ENCODE results near the gene GALNT1.

DNA sequence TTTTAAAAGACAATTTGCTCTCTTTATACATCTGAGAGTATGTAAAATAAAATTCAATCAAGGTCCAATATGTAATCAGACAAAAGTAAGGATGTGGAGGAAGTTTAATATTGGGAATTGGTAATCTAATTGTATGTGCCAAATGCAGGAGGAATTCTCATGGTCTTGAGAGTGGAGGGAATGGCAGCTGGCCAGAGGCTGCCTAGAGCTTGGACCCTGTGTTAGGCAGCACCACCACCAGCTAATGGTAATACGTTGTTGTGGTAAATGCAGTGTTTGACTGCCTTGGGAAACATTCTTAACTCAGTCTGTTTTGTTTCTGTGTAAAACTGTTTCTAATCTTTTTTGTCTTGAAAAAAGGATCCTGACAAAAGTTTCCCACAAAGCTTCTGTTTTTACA is 30.0 kb downstream of the GALNT1 start:
- TF ChIP-seq FOXP2 (optimal IDR thresholded peaks at IDR 0.05; ENCODE audit: control extremely low read depth, extremely low read length, insufficient read depth): no peak
- no peak for TF ChIP-seq EZH2 (IDR thresholded peaks at IDR 0.05)
- no peak for TF ChIP-seq POLR2AphosphoS5 (IDR thresholded peaks at IDR 0.05; ENCODE audit: borderline replicate concordance, low read depth, low read length)
